ENCODE results near the gene ANG.
"Not testable (repeated sequence)": the region's sequence is repeated elsewhere in the genome, so short reads cannot be mapped to it uniquely, and the experiment has no call there.

The ANG gene

GRCh38 chr14:20661197-20661596 lies 27.4 kb upstream of the ANG start:
- TF ChIP-seq CTCF (IDR thresholded peaks at IDR 0.05; ENCODE audit: low read depth, low read length, missing control alignments) = no peak
- no peak for DNase-seq (ENCODE audit: low read depth)
- no peak overlapping the region for H3K4me3 ChIP-seq (ENCODE audit: low read depth, low read length)

- H3K4me3 ChIP-seq (ENCODE audit: low read depth, low read length) = peak overlapping the region; percentile 61
- TF ChIP-seq CTCF (IDR thresholded peaks at IDR 0.05; ENCODE audit: low read depth, low read length, missing control alignments) = peak; percentile 81
- peak; percentile 84 for DNase-seq (ENCODE audit: low read depth)
Observed at GRCh38 chr14:20662968-20663732, 25.4 kb upstream of the ANG start.

GRCh38 chr14:20666400-20666961 lies 22.1 kb upstream of the ANG start:
- DNase-seq (ENCODE audit: low read depth) = not testable (repeated sequence)
- H3K4me3 ChIP-seq (ENCODE audit: low read depth, low read length) = peak overlapping the region; percentile 58

GRCh38 chr14:20667957-20668356 lies 20.6 kb upstream of the ANG start:
- peak overlapping the region; percentile 45 for H3K4me3 ChIP-seq (ENCODE audit: low read depth, low read length)
- DNase-seq (ENCODE audit: low read depth) = peak; percentile 92
- no peak for TF ChIP-seq CTCF (IDR thresholded peaks at IDR 0.05; ENCODE audit: low read depth, low read length, missing control alignments)

- TF ChIP-seq CTCF (IDR thresholded peaks at IDR 0.05; ENCODE audit: low read depth, low read length, missing control alignments) = no peak
- no peak for DNase-seq (ENCODE audit: low read depth)
- no peak overlapping the region for H3K4me3 ChIP-seq (ENCODE audit: low read depth, low read length)
Observed at GRCh38 chr14:20668969-20669368, 19.6 kb upstream of the ANG start.

- no peak overlapping the region for H3K4me3 ChIP-seq (ENCODE audit: low read depth, low read length)
- no peak for DNase-seq (ENCODE audit: low read depth)
- TF ChIP-seq CTCF (IDR thresholded peaks at IDR 0.05; ENCODE audit: low read depth, low read length, missing control alignments) = no peak
Observed at GRCh38 chr14:20671597-20672283, 16.8 kb upstream of the ANG start.

GRCh38 chr14:20675669-20676068 lies 12.9 kb upstream of the ANG start:
- TF ChIP-seq CTCF (IDR thresholded peaks at IDR 0.05; ENCODE audit: low read depth, low read length, missing control alignments) = no peak
- DNase-seq (ENCODE audit: low read depth) = no peak
- H3K4me3 ChIP-seq (ENCODE audit: low read depth, low read length) = no peak overlapping the region

Data from GM12864 (cell line).